KMS-11 (cell line): ENCODE results near the gene NUP214.

Experiments used
- H2AFZ ChIP-seq: fragments of 200-600 bp; sonication (generic); 2 replicates; pipeline ENCODE4 v1.6.1; 2016; ENCODE audit warnings: antibody characterized with exemption, mixed run types, low read depth
- H3K27ac ChIP-seq: fragments of 200-600 bp; sonication (generic); 2 replicates; pipeline ENCODE4 v1.6.1; 2016; ENCODE audit warnings: mild to moderate bottlenecking, mixed run types
- H3K27me3 ChIP-seq: fragments of 200-600 bp; sonication (generic); 2 replicates; pipeline ENCODE4 v1.6.1; 2017; ENCODE audit warnings: mild to moderate bottlenecking, low read depth, mixed run types, moderate library complexity; ENCODE audit not compliant: insufficient read depth
- H3K36me3 ChIP-seq: fragments of 200-600 bp; sonication (generic); 2 replicates; pipeline ENCODE4 v1.6.1; 2017; ENCODE audit warnings: mild to moderate bottlenecking, mixed run types; ENCODE audit not compliant: insufficient read depth
- H3K4me1 ChIP-seq: fragments of 200-600 bp; sonication (generic); 2 replicates; pipeline ENCODE4 v1.6.1; 2016; ENCODE audit warnings: mild to moderate bottlenecking, low read depth, mixed run types; ENCODE audit not compliant: poor library complexity, severe bottlenecking
- H3K4me2 ChIP-seq: fragments of 200-600 bp; sonication (generic); 2 replicates; pipeline ENCODE4 v1.7.0; 2016; ENCODE audit warnings: mild to moderate bottlenecking, mixed run types
- H3K4me3 ChIP-seq: fragments of 200-600 bp; sonication (generic); IDR thresholded peaks from 2 replicates; pipeline ENCODE4 v1.6.1; 2017; ENCODE audit warnings: low read depth, low read length, mixed read lengths; ENCODE audit not compliant: insufficient read depth
- H3K79me2 ChIP-seq: fragments of 200-600 bp; sonication (generic); 2 replicates; pipeline ENCODE4 v1.6.1; 2016; ENCODE audit warnings: low read depth, mixed run types; ENCODE audit not compliant: insufficient read depth
- H3K9ac ChIP-seq: fragments of 200-600 bp; sonication (generic); 2 replicates; pipeline ENCODE4 v1.6.1; 2016; ENCODE audit warnings: mild to moderate bottlenecking, mixed run types
- H4K20me1 ChIP-seq: fragments of 200-600 bp; sonication (generic); 2 replicates; pipeline ENCODE4 v1.6.1; 2016; ENCODE audit warnings: mild to moderate bottlenecking, mixed run types; ENCODE audit not compliant: insufficient read depth
- TF ChIP-seq, protein P1 (sequence below): fragments of 200-600 bp; sonication (generic); conservative IDR thresholded peaks from 2 replicates; pipeline ENCODE4 v1.6.1; 2017; ENCODE audit warnings: low read depth, mild to moderate bottlenecking, antibody characterized with exemption, low read length, moderate library complexity, mixed read lengths

The NUP214 gene

DNA sequence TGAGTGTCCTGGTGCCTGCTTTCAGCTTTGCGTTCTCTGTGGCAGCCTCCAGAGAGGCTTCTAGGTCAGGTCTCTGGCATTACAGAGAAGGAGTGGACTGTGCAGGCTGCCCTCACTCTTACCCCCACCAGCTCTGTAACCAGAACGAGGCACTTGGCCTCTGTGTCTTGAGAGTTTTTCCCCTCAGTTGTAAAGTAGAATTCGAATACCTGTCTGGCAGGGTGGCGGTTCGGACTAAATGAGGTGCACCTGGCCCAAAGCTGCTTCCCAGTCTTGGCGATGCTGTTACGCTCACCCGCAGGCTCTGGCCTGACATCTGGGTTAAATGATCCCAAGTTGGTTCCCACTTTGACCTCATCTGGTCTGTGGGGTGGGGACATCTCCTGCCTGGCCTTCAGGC is 110.8 kb downstream of the NUP214 start:
- no peak overlapping the region for H3K4me2 ChIP-seq
- H3K79me2 ChIP-seq = no peaks in the 10 kb centered on the region
- H3K4me1 ChIP-seq = peaks cover 39% of the 10 kb centered on the region
- no peaks in the 10 kb centered on the region for H4K20me1 ChIP-seq
- H2AFZ ChIP-seq = no peak overlapping the region
- TF ChIP-seq, protein P1, sequence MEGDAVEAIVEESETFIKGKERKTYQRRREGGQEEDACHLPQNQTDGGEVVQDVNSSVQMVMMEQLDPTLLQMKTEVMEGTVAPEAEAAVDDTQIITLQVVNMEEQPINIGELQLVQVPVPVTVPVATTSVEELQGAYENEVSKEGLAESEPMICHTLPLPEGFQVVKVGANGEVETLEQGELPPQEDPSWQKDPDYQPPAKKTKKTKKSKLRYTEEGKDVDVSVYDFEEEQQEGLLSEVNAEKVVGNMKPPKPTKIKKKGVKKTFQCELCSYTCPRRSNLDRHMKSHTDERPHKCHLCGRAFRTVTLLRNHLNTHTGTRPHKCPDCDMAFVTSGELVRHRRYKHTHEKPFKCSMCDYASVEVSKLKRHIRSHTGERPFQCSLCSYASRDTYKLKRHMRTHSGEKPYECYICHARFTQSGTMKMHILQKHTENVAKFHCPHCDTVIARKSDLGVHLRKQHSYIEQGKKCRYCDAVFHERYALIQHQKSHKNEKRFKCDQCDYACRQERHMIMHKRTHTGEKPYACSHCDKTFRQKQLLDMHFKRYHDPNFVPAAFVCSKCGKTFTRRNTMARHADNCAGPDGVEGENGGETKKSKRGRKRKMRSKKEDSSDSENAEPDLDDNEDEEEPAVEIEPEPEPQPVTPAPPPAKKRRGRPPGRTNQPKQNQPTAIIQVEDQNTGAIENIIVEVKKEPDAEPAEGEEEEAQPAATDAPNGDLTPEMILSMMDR = no peak
- no peaks in the 10 kb centered on the region for H3K27me3 ChIP-seq
- no peaks in the 10 kb centered on the region for H3K36me3 ChIP-seq
- no peak overlapping the region for H3K4me3 ChIP-seq
- no peak overlapping the region for H3K9ac ChIP-seq
- H3K27ac ChIP-seq = no peak overlapping the region

DNA sequence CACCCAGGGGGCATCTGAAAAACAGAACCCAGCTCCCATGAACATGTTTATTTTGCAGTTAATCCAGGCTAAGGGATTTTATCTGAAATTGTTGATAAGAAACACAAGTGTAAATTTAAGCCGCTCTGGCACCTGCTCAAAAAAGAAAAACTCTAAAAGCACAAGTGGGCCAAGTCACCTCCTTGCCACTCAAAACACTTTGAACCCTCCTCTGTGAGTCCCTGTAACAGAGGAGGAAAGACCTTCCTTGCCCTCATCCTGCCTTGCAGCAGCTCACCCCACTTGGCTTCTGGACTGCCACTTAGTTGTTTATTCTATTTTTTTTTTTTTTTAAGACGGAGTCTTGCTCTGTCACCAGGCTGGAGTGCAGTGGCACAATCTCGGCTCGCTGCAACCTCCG is 111.4 kb downstream of the NUP214 start:
- Histone ChIP-seq H3K4me3 (no peak overlapping the region), H3K9ac (no peak overlapping the region), H3K4me2 (peak overlapping the region; percentile 72; the same call in 1 of the 2 replicates), H3K27ac (no peak overlapping the region), H4K20me1 (no peaks in the 10 kb centered on the region), H3K4me1 (peaks cover 39% of the 10 kb centered on the region), H2AFZ (no peak overlapping the region), H3K27me3 (no peaks in the 10 kb centered on the region), H3K36me3 (no peaks in the 10 kb centered on the region), H3K79me2 (no peaks in the 10 kb centered on the region)
- TF ChIP-seq, protein P1 = no peak

DNA sequence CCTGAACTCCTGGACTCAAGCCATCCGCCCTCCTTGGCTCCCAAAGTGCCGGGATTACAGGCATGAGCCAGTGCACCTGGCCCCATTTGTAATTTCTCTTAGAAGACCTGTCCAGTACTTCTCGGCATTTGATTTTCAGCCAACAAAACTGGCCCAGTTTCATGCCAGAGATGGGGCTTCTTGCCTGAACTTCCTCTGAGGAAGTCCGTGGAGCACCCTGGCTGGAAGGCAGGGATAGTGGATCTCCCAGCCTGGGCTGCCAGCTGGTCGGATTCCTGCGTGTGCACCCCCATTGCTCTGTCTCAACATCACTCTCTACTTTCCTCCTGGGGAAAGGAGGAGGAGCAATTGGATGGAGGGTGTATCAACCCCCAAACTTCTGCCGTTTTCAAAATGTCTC is 111.9 kb downstream of the NUP214 start:
- TF ChIP-seq, protein P1 = no peak
- Histone ChIP-seq H3K9ac (peak overlapping the region; percentile 34; the same call in 1 of the 2 replicates), H3K27me3 (no peaks in the 10 kb centered on the region), H3K4me2 (peak overlapping the region; percentile 72), H3K4me3 (no peak overlapping the region), H3K36me3 (no peaks in the 10 kb centered on the region), H2AFZ (no peak overlapping the region; the same call in 1 of the 2 replicates), H3K4me1 (peaks cover 39% of the 10 kb centered on the region), H4K20me1 (no peaks in the 10 kb centered on the region), H3K79me2 (no peaks in the 10 kb centered on the region), H3K27ac (peak overlapping the region; percentile 79)

DNA sequence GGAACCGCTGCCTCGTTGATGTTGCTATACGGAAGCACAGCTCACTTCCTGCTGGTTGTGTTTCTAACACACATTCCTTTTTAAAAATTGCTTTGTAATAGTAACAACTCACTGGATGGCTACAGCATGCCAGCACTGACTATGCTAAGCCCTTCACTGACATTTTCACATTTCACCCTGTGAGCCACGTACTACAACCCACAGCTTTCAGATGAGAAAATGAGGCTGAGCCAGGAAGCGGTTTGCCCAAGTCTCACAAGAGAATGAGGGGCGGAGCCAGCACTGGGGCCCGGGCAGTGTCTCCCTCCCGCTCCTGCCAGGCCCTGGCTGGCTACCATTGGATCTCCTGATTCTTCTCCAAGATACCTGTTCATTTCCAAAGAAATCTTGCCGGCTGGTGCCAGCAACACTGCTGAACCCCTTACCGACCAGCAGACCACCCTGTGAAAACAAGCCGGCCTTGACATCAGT is 112.6 kb downstream of the NUP214 start:
- H3K4me2 ChIP-seq = peak overlapping the region; percentile 72
- peak overlapping the region; percentile 79 for H3K27ac ChIP-seq
- H3K79me2 ChIP-seq = no peaks in the 10 kb centered on the region
- no peaks in the 10 kb centered on the region for H4K20me1 ChIP-seq
- peak overlapping the region; percentile 45; the same call in 1 of the 2 replicates for H3K9ac ChIP-seq
- H3K4me1 ChIP-seq = peaks cover 39% of the 10 kb centered on the region
- no peaks in the 10 kb centered on the region for H3K36me3 ChIP-seq
- H3K27me3 ChIP-seq = no peaks in the 10 kb centered on the region
- H2AFZ ChIP-seq = peak overlapping the region; percentile 28
- no peak overlapping the region for H3K4me3 ChIP-seq
- TF ChIP-seq, protein P1 = no peak
